Activated B cell treated with CpG ODN at 0.5 μM for 24 hours (primary cell): ENCODE measurements around the gene GRID2. TPM values are rescaled to one million over a fixed set of nuclear protein-coding genes. Genes with fewer than 3 reads are reported as not detected.

Experiments
- ATAC-seq: fragments of 200-7000 bp; cut with Tn5 transposase; one replicate; pipeline ENCODE4 v1.10.0; 2021; ENCODE audit warnings: low read depth, mild to moderate bottlenecking, moderate library complexity
- CTCF ChIA-PET: fragments of 350-600 bp; sonication (Branson Sonifier 250); formaldehyde crosslinking; loops from one replicate; lab custom pipeline; 2021; ENCODE audit warnings: antibody characterized with exemption; lab: Charles Lee
- POLR2A ChIA-PET: fragments of 350-600 bp; sonication (Branson Sonifier 250); formaldehyde crosslinking; loops from one replicate; lab custom pipeline; 2021; ENCODE audit warnings: antibody characterized with exemption; lab: Charles Lee
- DNase-seq: peaks from one replicate; pipeline ENCODE4 v3.0.0; 2022
- H3K27ac Mint-ChIP-seq: one replicate; pipeline ENCODE4 v1.8.0; 2020; ENCODE audit warnings: mixed read lengths
- H3K27me3 Mint-ChIP-seq: one replicate; pipeline ENCODE4 v1.8.0; 2021; ENCODE audit warnings: mixed read lengths
- H3K36me3 Mint-ChIP-seq: one replicate; pipeline ENCODE4 v1.8.0; 2021; ENCODE audit warnings: low read depth, mixed read lengths
- H3K4me1 Mint-ChIP-seq: one replicate; pipeline ENCODE4 v1.8.0; 2021; ENCODE audit warnings: mixed read lengths
- H3K4me3 Mint-ChIP-seq: one replicate; pipeline ENCODE4 v1.8.0; 2020; ENCODE audit warnings: mild to moderate bottlenecking, mixed read lengths
- H3K9me3 Mint-ChIP-seq: one replicate; pipeline ENCODE4 v1.8.0; 2020; ENCODE audit warnings: mixed read lengths
- intact Hi-C: fragments of 100-400 bp; cut with micrococcal nuclease; formaldehyde crosslinking; loops from one replicate; pipeline ENCODE4 v1.15.1; 2024
- total RNA-seq: library from RNA; stranded (reverse); gene quantifications from 2 replicates; pipeline ENCODE4 v1.2.3, GENCODE V29; 2022
- TF ChIP-seq, protein P1 (sequence below): fragments of 200-600 bp; IDR thresholded peaks from one replicate; pipeline ENCODE4 v1.8.0; 2022; ENCODE audit warnings: antibody characterized with exemption, mild to moderate bottlenecking

Gene GRID2
- total RNA-seq, 1 donor from 2014 or later = not detected

DNA sequence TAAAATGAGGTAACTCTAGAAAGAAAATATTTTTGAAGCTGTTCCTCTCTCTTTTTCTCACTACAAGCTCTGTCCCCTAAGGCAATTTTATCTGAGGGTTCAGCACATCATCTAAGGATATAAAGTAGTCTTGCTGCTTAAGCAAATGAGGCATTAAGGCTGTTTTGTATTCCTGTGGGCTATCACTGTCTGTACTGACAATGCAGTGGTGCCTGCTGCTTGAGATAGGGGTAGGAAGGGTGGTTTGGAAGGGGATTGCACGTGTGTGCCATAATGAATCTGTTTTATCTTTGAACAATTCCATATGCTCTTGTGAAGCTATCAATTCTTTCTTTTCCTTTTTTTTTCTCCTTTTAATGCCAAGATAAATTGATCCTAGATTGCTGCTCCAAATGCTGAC lies 1396.8 kb downstream of the GRID2 start:
- CTCF ChIA-PET = no interaction called here
- DNase-seq = no peak
- H3K4me3 Mint-ChIP-seq = no peak overlapping the region

DNA sequence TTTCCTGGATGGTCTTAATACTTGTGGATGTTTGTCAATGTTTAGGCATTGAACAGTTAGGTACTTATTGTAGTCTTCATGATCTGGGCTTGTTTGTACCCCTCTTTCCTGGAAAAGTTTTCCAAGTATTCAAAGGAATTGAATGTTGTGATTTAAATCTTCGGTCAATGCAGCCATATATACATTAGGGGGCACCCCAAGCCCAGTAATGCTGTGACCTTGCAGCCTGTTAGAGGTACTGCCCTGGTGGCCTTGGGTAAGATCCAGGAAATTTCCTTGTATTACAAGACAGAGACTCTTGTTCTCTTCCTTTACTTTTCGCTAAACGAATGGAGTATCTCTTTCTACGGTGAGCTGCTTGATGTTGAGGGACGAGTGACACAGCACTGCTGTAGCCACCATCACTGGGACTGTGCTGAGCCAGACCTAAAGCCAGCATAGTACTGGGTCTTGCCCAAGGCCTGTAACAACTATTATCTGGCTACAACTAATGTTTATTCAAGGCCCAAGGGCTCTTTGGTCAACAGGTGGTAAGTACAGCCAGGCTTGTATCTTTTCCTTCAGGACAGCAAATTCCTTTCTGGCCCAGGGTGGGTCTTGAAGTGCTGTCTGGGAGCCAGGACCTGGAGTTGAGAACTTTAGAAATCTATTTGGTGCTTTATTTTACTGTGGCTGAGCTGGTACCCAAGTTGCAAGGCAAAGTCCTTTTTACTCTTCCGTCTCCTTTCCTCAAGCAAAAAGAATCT lies 1406.5 kb downstream of the GRID2 start:
- no peaks in the 10 kb centered on the region for H3K36me3 Mint-ChIP-seq
- intact Hi-C loops = loop anchor here (1.0 kb wide), 1 partner anchor 54 kb away; no protein-coding TSS in a partner anchor
- H3K4me3 Mint-ChIP-seq = no peak overlapping the region
- no peak for ATAC-seq
- no peaks in the 10 kb centered on the region for H3K4me1 Mint-ChIP-seq
- CTCF ChIA-PET = no interaction called here
- no peak overlapping the region for H3K27ac Mint-ChIP-seq
- no peaks in the 10 kb centered on the region for H3K27me3 Mint-ChIP-seq
- DNase-seq = no peak
- POLR2A ChIA-PET = no interaction called here
- no peaks in the 10 kb centered on the region for H3K9me3 Mint-ChIP-seq
- TF ChIP-seq, protein P1, sequence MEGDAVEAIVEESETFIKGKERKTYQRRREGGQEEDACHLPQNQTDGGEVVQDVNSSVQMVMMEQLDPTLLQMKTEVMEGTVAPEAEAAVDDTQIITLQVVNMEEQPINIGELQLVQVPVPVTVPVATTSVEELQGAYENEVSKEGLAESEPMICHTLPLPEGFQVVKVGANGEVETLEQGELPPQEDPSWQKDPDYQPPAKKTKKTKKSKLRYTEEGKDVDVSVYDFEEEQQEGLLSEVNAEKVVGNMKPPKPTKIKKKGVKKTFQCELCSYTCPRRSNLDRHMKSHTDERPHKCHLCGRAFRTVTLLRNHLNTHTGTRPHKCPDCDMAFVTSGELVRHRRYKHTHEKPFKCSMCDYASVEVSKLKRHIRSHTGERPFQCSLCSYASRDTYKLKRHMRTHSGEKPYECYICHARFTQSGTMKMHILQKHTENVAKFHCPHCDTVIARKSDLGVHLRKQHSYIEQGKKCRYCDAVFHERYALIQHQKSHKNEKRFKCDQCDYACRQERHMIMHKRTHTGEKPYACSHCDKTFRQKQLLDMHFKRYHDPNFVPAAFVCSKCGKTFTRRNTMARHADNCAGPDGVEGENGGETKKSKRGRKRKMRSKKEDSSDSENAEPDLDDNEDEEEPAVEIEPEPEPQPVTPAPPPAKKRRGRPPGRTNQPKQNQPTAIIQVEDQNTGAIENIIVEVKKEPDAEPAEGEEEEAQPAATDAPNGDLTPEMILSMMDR = no peak

More for the DNA sequence above, 1396.8 kb downstream of the GRID2 start:
- TF ChIP-seq, protein P1 = no peak
- ATAC-seq = no peak
- H3K27me3 Mint-ChIP-seq = no peaks in the 10 kb centered on the region
- no peaks in the 10 kb centered on the region for H3K4me1 Mint-ChIP-seq
- intact Hi-C loops = no loop called here
- POLR2A ChIA-PET = no interaction called here
- H3K36me3 Mint-ChIP-seq = no peaks in the 10 kb centered on the region
- H3K27ac Mint-ChIP-seq = no peak overlapping the region
- H3K9me3 Mint-ChIP-seq = no peaks in the 10 kb centered on the region

DNA sequence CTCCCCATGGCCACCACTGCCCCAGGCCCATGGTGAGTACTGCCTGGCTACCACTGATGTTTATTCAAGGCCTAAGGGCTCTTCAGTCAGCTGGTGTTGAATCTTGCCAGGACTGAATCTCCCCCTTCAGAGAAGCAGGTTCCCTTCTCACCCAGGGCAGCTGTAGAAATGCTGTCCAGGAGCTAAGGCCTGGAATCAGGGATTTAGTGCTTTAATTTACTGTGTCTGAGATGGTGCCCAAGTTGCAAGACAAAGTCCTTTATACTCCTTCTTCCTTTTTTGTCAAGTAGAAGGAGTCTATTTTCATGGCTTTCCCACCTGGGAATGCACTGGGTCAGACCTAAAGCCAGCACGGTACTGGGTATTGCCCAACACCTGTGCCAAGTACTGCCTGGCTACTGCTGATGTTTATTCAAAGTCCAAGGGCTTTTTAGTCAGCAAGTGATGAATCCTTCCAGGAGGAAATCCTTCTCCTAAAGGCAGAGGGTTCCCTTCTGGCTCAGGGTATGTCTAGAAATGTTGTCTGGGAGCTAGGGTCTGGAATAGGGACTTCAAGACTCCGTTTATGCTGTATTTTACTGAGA lies 1407.2 kb downstream of the GRID2 start:
- Mint-ChIP-seq H3K36me3 (no peaks in the 10 kb centered on the region), H3K4me3 (no peak overlapping the region), H3K9me3 (no peaks in the 10 kb centered on the region), H3K27ac (no peak overlapping the region), H3K4me1 (no peaks in the 10 kb centered on the region), H3K27me3 (no peaks in the 10 kb centered on the region)
- ATAC-seq = no peak
- DNase-seq = no peak
- ChIA-PET POLR2A (no interaction called here), CTCF (no interaction called here)
- TF ChIP-seq, protein P1 = no peak
- intact Hi-C loops = loop anchor here (1.0 kb wide), 1 partner anchor 53 kb away; no protein-coding TSS in a partner anchor

DNA sequence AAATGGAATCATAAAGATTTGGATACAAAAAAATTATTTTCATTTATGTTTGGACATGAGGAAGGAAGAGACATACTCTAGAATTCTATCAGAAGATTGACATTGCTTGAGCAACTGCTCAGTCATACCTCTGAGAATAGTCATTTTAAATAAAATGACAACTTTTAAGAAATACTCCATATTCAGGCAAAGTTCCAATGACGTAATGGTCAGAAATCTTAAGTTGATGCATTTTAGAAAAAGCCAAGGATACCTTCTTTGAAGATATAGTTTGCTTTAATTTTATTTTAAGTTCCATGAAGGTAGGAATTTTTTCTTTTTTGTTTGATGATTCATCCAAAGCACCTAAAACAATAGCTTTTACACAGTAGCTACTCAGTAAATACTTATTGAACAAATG lies 1414.5 kb downstream of the GRID2 start:
- intact Hi-C loops = no loop called here
- H3K4me3 Mint-ChIP-seq = no peak overlapping the region
- ChIA-PET CTCF (no interaction called here), POLR2A (no interaction called here)
- no peaks in the 10 kb centered on the region for H3K36me3 Mint-ChIP-seq
- no peak overlapping the region for H3K27ac Mint-ChIP-seq
- TF ChIP-seq, protein P1 = no peak
- ATAC-seq = no peak
- no peak for DNase-seq
- no peaks in the 10 kb centered on the region for H3K9me3 Mint-ChIP-seq
- peaks cover 3% of the 10 kb centered on the region for H3K27me3 Mint-ChIP-seq
- no peaks in the 10 kb centered on the region for H3K4me1 Mint-ChIP-seq

DNA sequence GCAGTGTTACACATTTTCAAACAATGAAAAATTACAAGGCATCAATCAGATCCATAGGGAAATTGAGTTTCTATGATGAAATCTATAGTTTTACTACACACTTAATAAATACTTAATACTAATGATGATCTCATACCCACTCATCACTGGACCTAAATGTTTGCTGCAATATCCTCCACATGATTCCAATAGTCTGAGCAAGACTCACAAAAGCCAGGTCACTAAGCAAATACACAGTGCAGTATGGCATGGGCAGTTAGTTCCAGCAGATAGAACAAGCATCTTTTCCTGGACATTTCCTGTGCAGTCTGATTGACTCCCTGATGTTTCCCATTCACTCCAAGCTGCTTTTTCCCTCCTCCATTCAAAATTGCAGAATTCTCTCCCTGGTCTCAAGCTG lies 1415.8 kb downstream of the GRID2 start:
- TF ChIP-seq, protein P1 = no peak
- no peak overlapping the region for H3K4me3 Mint-ChIP-seq
- no peak overlapping the region for H3K27ac Mint-ChIP-seq
- no peaks in the 10 kb centered on the region for H3K9me3 Mint-ChIP-seq
- no peaks in the 10 kb centered on the region for H3K4me1 Mint-ChIP-seq
- no peak for DNase-seq
- peaks cover 3% of the 10 kb centered on the region for H3K27me3 Mint-ChIP-seq
- CTCF ChIA-PET = no interaction called here
- H3K36me3 Mint-ChIP-seq = no peaks in the 10 kb centered on the region
- POLR2A ChIA-PET = no interaction called here
- intact Hi-C loops = no loop called here
- no peak for ATAC-seq
